Endothelial cell of umbilical vein (primary cell): ENCODE measurements around the gene CDC37L1. TPM values are rescaled to one million over a fixed set of nuclear protein-coding genes. Genes with fewer than 3 reads are reported as not detected.

ENCODE experiments used
- BruUV-seq: library from RNA; stranded (reverse); fragments of 400-500 nt; replicated peaks from 2 replicates; lab custom pipeline; 2021; lab: Mats Ljungman, UMichigan
- CTCF ChIA-PET: fragments of 300-600, 350-600 bp; sonication (Branson Sonifier 250); formaldehyde crosslinking; loops from one replicate; lab custom pipeline; 2021; ENCODE audit warnings: antibody characterized with exemption, inconsistent platforms; lab: Charles Lee
- POLR2A ChIA-PET: fragments of 300-600, 350-600 bp; sonication (Branson Sonifier 250); formaldehyde crosslinking; loops from one replicate; lab custom pipeline; 2021; ENCODE audit warnings: antibody characterized with exemption, inconsistent platforms; lab: Charles Lee
- DNase-seq: peaks from one replicate; pipeline ENCODE4 v3.0.0-alpha.2; 2011; ENCODE audit warnings: low read depth, low spot score
- FAIRE-seq: peaks from 2 replicates; lab custom pipeline; 2011; peaks lifted over from hg19 to GRCh38; lab: Jason Lieb, UNC
- H2AFZ ChIP-seq: 2 replicates; pipeline ENCODE4 v1.6.0; 2012; ENCODE audit warnings: low read depth, low read length, control low read depth, inconsistent platforms
- H3K27ac ChIP-seq: 2 replicates; pipeline ENCODE4 v1.5.1; 2011; ENCODE audit warnings: low read depth, mild to moderate bottlenecking, control low read depth, low read length, moderate library complexity; ENCODE audit not compliant: insufficient read depth
- H3K27me3 ChIP-seq, 2 experiments: 2 replicates each; pipeline versions ENCODE4 v1.6.0 to v1.6.1; 2011; ENCODE audit warnings: low read length in 2 of 2, mixed read lengths in 1 of 2; ENCODE audit not compliant: control insufficient read depth in 2 of 2, insufficient read depth in 2 of 2
- H3K36me3 ChIP-seq, 2 experiments: 2 replicates in 1 of 2; 3 replicates in 1 of 2; pipeline ENCODE4 v1.5.1; 2011; ENCODE audit warnings: low read length in 2 of 2, mild to moderate bottlenecking in 1 of 2, moderate library complexity in 1 of 2; ENCODE audit not compliant: control insufficient read depth in 2 of 2, insufficient read depth in 2 of 2; ENCODE audit errors: extremely low read depth in 1 of 2
- H3K4me1 ChIP-seq: 3 replicates; pipeline ENCODE4 v1.5.1; 2011; ENCODE audit warnings: mild to moderate bottlenecking, low read length; ENCODE audit not compliant: control insufficient read depth, insufficient read depth; ENCODE audit errors: extremely low read depth
- H3K4me2 ChIP-seq: 2 replicates; pipeline ENCODE4 v1.6.1; 2011; ENCODE audit warnings: low read length, control low read depth, mixed read lengths; ENCODE audit not compliant: insufficient read depth
- H3K4me3 ChIP-seq, 3 experiments: fragments of 200-600 bp in 1 of 3; sonication (generic), shearing (Covaris generic) in 1 of 3; replicated peaks in 1 of 3; 2 replicates each; pipeline ENCODE4 v1.5.1; 2011 to 2016; ENCODE audit warnings: control low read depth in 3 of 3, low read length in 3 of 3, mild to moderate bottlenecking in 2 of 3, inconsistent platforms in 1 of 3, low read depth in 1 of 3, moderate library complexity in 1 of 3; ENCODE audit not compliant: insufficient read depth in 1 of 3
- H3K79me2 ChIP-seq: 2 replicates; pipeline ENCODE4 v1.6.0; 2012; ENCODE audit warnings: low read length, inconsistent platforms; ENCODE audit not compliant: control insufficient read depth, insufficient read depth
- H3K9ac ChIP-seq: replicated peaks from 2 replicates; pipeline ENCODE3; 2011; ENCODE audit warnings: low read length, control low read depth; ENCODE audit not compliant: insufficient read depth; ENCODE audit errors: extremely low read depth
- H3K9me1 ChIP-seq: replicated peaks from 3 replicates; pipeline ENCODE4 v1.6.0; 2011; ENCODE audit warnings: mild to moderate bottlenecking, low read length; ENCODE audit not compliant: control insufficient read depth, insufficient read depth; ENCODE audit errors: extremely low read depth
- H3K9me3 ChIP-seq: replicated peaks from 2 replicates; pipeline ENCODE4 v1.5.1; 2012; ENCODE audit warnings: low read length, inconsistent platforms; ENCODE audit not compliant: control insufficient read depth, insufficient read depth
- H4K20me1 ChIP-seq: replicated peaks from 2 replicates; pipeline ENCODE3; 2011; ENCODE audit warnings: mild to moderate bottlenecking, low read length; ENCODE audit not compliant: control insufficient read depth, insufficient read depth; ENCODE audit errors: extremely low read depth
- EZH2 ChIP-seq: IDR thresholded peaks from 2 replicates; pipeline ENCODE4 v1.6.1; 2012; ENCODE audit warnings: borderline replicate concordance, low read depth, mild to moderate bottlenecking, moderate library complexity, low read length, inconsistent platforms; ENCODE audit not compliant: severe bottlenecking
- MYC ChIP-seq: IDR thresholded peaks from one replicate; pipeline ENCODE4 v1.6.1; 2011; ENCODE audit warnings: mild to moderate bottlenecking, low read depth, low read length
- POLR2A ChIP-seq: IDR thresholded peaks from 2 replicates; pipeline ENCODE4 v1.6.1; 2012; ENCODE audit warnings: low read depth, mild to moderate bottlenecking, control low read depth, low read length
- dilution Hi-C: fragments of 300-500 bp; cut with MboI; formaldehyde crosslinking; loops from one replicate; pipeline ENCODE4 v1.15.0; 2019; ENCODE audit warnings: low sequenced_read_pairs; ENCODE audit not compliant: extremely low pct_ligation_motif_present
- intact Hi-C: fragments of 100-400 bp; cut with micrococcal nuclease; formaldehyde crosslinking; loops from one replicate; pipeline ENCODE4 v1.10.0; 2022
- polyA plus RNA-seq, 4 experiments: library from polyadenylated mRNA; depleted of rRNA in 3 of 4; stranded (reverse) in 3 of 4; unstranded in 1 of 4; fragments of >200 nt; gene quantifications; 2 replicates each; pipeline versions ENCODE4 v1.2.1 to v1.2.3, GENCODE V29; 2011 to 2012; ENCODE audit warnings: missing spikeins in 1 of 4
- total RNA-seq: library from RNA; stranded (reverse); gene quantifications from 2 replicates; pipeline ENCODE4 v1.2.3, GENCODE V29; 2021
- TF ChIP-seq, protein P1 (sequence below), 2 donors: IDR thresholded peaks; 1 replicate in 1 of 2; 2 replicates in 1 of 2; pipeline ENCODE4 v1.5.1; 2011; ENCODE audit warnings: low read length in 2 of 2, mild to moderate bottlenecking in 2 of 2, moderate library complexity in 2 of 2, control low read depth in 1 of 2, inconsistent platforms in 1 of 2, low read depth in 1 of 2; ENCODE audit not compliant: insufficient read depth in 1 of 2; ENCODE audit errors: extremely low read depth in 1 of 2

CDC37L1 gene
- total and polyA plus RNA-seq, 2 donors (not counting 3 experiments of a cell fraction or from before 2014, with no cell fraction given): 2.6 to 6.8 TPM

DNA sequence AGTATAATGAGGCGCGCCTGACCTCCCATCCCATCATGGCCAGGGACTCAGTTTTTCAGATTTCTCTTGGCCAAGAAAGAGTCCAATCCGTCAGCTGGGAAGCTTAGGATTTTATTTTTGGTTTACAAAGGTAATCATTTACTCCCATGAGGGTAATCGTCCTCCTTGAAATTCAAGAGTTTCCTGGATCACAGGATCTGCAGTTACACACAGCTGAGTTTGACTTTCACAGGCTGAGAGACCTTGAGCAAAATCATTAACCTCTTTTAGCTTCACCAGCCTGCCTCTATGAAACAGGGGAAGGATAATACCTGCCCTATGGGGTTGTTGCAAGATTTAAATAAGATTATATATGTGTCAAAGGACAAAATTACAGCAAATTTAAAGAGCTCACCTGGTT lies 77.1 kb downstream of the CDC37L1 start:
- Histone ChIP-seq H3K9me1 (no peaks in the 10 kb centered on the region), H3K36me3 (no peaks in the 10 kb centered on the region), H3K27me3 (no peaks in the 10 kb centered on the region), H3K4me1 (no peaks in the 10 kb centered on the region), H3K4me2 (no peak overlapping the region), H3K79me2 (no peaks in the 10 kb centered on the region), H3K9ac (no peak overlapping the region), H3K9me3 (no peaks in the 10 kb centered on the region), H3K4me3 (no peak overlapping the region), H2AFZ (no peak overlapping the region), H4K20me1 (no peaks in the 10 kb centered on the region), H3K27ac (no peak overlapping the region)
- DNase-seq (no peak), FAIRE-seq (no peak)
- POLR2A ChIA-PET: no interaction called here
- TF ChIP-seq POLR2A (no peak), MYC (no peak), EZH2 (no peak)
- TF ChIP-seq, protein P1, sequence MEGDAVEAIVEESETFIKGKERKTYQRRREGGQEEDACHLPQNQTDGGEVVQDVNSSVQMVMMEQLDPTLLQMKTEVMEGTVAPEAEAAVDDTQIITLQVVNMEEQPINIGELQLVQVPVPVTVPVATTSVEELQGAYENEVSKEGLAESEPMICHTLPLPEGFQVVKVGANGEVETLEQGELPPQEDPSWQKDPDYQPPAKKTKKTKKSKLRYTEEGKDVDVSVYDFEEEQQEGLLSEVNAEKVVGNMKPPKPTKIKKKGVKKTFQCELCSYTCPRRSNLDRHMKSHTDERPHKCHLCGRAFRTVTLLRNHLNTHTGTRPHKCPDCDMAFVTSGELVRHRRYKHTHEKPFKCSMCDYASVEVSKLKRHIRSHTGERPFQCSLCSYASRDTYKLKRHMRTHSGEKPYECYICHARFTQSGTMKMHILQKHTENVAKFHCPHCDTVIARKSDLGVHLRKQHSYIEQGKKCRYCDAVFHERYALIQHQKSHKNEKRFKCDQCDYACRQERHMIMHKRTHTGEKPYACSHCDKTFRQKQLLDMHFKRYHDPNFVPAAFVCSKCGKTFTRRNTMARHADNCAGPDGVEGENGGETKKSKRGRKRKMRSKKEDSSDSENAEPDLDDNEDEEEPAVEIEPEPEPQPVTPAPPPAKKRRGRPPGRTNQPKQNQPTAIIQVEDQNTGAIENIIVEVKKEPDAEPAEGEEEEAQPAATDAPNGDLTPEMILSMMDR (IDR thresholded peaks at IDR 0.05; ENCODE audit: extremely low read depth in 1 of 2, insufficient read depth in 1 of 2, low read depth in 1 of 2, low read length in 2 of 2): no peak
- intact Hi-C loops (no loop called here), dilution Hi-C loops (no loop called here)
- CTCF ChIA-PET: interaction anchor here (0.8 to 10.1 kb wide), 4 partner anchors 37 to 844 kb away, joined by 3 to 215 read pairs (median 7); partner anchors contain the start of gene JAK2
- no TSS peak for BruUV-seq

Other genes starting within 250 kb of the CDC37L1 start
- gene SLC1A1, start 189.1 kb upstream of the CDC37L1 start, total RNA-seq: 6.5 and 8.3 TPM in 2 replicates
- 5.2 and 5.8 TPM in 2 replicates for gene SLC1A1, start 189.1 kb upstream of the CDC37L1 start, polyA plus RNA-seq
- 5.4 and 6.4 TPM in 2 replicates for gene PLPP6, start 17.3 kb upstream of the CDC37L1 start, total RNA-seq
- 6.3 and 7.0 TPM in 2 replicates for gene PLPP6, start 17.3 kb upstream of the CDC37L1 start, polyA plus RNA-seq
- gene SPATA6L, start 13.1 kb upstream of the CDC37L1 start, total RNA-seq: 1.5 and 1.6 TPM in 2 replicates
- gene SPATA6L, start 13.1 kb upstream of the CDC37L1 start, polyA plus RNA-seq: 0.40 and 0.46 TPM in 2 replicates
- 38.1 and 42.3 TPM in 2 replicates for gene AK3, start 61.6 kb downstream of the CDC37L1 start, total RNA-seq
- gene AK3, start 61.6 kb downstream of the CDC37L1 start, polyA plus RNA-seq: 19.7 and 20.6 TPM in 2 replicates
- gene RCL1, start 113.4 kb downstream of the CDC37L1 start, total RNA-seq: 12.1 and 13.2 TPM in 2 replicates
- 9.0 and 12.9 TPM in 2 replicates for gene RCL1, start 113.4 kb downstream of the CDC37L1 start, polyA plus RNA-seq